Activated CD8-positive, alpha-beta memory T cell treated with anti-CD3 and anti-CD28 coated beads, Interleukin-2, amount 50 U/mL, for 24 hours (primary cell): Measurements from ENCODE around the gene SRRT.
"Not testable (repeated sequence)": the region's sequence is repeated elsewhere in the genome, so short reads cannot be mapped to it uniquely, and the experiment has no call there.

Source experiments
- DNase-seq: peaks from one replicate; pipeline ENCODE4 v3.0.0-alpha.2; 2020; ENCODE audit errors: extremely low read depth

The SRRT gene

GRCh38 chr7:100854146-100854895 lies 20.6 kb upstream of the SRRT start:
- DNase-seq = no peak

GRCh38 chr7:100854899-100855298 lies 20.0 kb upstream of the SRRT start:
- DNase-seq = not testable (repeated sequence)

DNA sequence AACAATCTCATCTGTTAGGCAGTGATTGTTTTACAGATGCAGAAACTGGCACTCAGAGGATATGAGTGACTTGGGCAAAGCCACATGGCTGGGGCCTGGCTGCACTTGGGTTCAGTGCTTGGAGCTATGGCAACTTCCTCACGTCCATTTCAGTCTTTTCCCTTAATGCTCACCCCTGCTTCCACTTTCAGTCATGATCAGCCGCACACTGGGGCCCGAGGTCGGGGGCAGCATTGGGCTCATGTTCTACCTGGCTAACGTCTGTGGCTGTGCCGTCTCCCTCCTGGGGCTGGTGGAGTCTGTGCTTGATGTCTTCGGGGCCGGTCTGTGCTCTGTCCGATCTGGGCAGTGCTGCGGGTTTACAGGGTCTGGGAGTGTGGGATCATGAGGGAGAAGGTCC lies 19.4 kb upstream of the SRRT start:
- no peak for DNase-seq

- no peak for DNase-seq
Measured at GRCh38 chr7:100856871-100857282, 18.0 kb upstream of the SRRT start.

DNA sequence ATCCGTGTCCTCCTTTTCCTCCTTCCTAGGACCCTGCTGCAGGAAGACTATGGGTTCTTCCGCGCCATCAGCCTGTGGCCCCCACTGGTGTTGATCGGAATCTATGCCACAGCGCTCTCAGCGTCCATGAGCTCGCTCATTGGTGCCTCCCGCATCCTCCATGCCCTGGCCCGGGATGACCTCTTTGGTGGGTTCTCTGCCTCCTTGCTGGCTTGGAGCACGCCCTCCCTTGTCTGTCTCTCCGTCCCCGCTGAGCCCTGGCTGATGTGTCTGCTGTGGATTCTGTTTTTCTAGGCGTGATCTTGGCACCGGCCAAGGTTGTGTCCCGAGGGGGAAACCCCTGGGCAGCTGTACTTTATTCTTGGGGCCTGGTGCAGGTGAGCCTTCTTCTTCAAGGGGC lies 15.0 kb upstream of the SRRT start:
- no peak for DNase-seq

- DNase-seq = no peak
Measured at GRCh38 chr7:100860702-100861615, 13.9 kb upstream of the SRRT start.

- DNase-seq = no peak
Measured at GRCh38 chr7:100861616-100861985, 13.3 kb upstream of the SRRT start.

DNA sequence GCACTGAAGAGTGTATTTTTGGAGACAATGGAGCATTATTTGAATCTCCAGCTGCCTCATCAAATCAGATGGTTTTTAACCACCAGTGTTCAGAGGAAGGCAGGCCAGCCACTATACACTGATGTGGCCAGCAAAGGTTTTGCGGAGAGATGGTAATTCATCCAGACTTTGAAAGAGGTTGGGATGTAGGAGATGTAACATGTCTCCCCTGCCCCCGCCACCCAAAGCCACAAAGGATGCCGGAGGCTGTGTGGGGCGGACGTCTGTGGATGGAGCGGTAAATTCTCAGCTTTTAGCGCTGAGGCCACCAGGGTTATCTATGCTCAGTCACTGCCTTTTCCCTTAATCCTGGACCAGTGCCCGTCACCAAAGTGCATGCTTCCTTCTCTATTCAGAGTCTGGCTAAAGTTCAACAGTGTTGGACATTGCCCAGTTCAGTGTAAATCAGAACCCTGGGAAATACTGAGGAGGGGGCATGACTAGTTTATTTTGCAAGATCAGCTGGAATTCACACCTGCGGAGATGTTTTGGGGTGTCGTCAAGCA lies 11.4 kb upstream of the SRRT start:
- no peak for DNase-seq

DNA sequence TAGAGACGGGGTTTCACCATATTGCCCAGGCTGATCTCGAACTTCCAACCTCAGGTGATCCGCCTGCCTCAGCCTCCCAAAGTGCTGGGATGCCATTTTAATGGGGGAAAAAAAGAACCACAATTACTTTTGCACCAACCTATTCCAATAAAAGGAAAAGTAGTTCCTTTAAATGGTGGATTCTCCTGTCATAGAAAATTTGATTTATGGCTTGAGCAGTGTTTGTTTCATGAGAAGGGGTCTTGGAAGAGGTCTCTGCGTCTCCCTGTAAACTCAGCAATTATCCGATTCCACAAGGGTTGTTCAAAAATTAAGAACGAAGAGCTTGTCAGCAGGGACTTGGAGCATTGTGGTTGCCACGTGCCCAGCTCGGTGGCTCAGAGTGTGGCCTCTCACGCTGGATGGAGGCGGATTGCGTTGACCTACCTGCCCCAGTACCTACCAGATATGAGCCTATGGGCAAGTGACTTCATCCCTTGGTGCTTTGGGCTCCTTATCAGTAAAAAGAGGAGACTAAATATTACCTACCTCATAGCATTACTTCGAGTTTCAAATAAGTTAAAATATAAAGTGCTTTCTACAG lies 10.5 kb upstream of the SRRT start:
- no peak for DNase-seq

GRCh38 chr7:100865372-100865911 lies 9.5 kb upstream of the SRRT start:
- no peak for DNase-seq

DNA sequence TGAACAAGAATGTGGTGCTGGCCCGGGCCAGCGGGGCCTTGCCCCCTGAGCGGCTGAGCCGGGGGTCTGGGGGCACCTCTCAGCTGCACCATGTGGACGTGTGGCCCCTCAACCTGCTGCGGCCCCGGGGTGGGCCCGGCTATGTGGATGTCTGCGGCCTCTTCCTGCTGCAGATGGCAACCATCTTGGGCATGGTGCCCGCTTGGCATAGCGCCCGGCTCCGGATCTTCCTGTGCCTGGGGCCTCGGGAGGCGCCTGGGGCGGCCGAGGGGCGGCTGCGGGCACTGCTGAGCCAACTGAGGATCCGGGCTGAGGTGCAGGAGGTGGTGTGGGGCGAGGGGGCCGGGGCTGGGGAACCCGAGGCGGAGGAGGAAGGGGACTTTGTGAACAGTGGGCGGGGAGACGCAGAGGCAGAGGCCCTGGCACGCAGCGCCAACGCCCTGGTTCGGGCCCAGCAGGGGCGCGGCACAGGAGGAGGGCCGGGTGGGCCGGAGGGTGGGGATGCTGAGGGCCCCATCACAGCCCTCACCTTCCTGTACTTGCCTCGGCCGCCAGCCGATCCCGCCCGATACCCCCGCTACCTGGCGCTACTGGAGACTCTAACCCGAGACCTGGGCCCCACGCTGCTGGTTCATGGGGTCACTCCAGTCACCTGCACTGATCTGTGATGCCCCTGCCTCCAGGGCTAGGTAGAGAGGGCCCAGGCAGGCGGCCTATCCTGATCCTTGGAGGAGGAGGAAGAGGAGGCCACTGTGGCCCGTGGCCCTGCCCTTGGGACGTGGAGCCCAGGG lies 8.8 kb upstream of the SRRT start:
- DNase-seq = no peak

GRCh38 chr7:100866729-100867039 lies 8.2 kb upstream of the SRRT start:
- no peak for DNase-seq

GRCh38 chr7:100867040-100867775 lies 7.7 kb upstream of the SRRT start, which contains the start of gene TRIP6:
TSS of gene TRIP6 (plus strand) at chr7:100867387. CDS start at chr7:100867498, 111 bp downstream.
- no peak for DNase-seq

DNA sequence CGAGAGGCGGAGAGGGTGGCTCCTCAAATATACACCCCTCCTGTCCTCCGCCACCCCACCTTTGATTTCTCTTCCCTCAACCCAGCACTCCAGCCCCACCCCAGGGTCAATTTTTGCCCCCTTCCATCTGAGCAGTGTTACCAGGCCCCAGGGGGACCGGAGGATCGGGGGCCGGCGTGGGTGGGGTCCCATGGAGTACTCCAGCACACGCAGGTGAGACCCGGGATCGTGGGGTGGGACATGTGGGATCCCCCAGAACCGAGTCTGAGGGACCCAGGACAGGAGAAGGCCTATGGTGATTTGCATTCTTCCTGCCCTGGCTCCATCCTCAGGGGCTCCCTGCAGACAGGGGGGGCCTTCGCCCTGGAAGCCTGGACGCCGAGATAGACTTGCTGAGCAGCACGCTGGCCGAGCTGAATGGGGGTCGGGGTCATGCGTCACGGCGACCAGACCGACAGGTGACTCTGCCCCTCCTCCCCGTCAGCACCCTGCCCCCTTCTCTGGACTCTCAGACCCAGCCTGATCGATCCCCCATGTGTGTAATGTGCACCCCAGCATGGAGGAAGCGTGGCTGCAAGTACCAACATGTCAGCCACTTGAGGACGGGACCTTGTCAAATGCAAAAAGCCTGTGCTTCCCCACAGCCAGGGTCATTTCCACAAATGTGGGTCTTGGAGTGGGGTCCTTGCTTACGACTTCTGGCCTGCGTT lies 7.0 kb upstream of the SRRT start:
- no peak for DNase-seq

GRCh38 chr7:100873599-100874299 lies 1.2 kb upstream of the SRRT start:
- no peak for DNase-seq

- no peak for DNase-seq
Measured at GRCh38 chr7:100874300-100874576, 665 bp upstream of the SRRT start.

DNA sequence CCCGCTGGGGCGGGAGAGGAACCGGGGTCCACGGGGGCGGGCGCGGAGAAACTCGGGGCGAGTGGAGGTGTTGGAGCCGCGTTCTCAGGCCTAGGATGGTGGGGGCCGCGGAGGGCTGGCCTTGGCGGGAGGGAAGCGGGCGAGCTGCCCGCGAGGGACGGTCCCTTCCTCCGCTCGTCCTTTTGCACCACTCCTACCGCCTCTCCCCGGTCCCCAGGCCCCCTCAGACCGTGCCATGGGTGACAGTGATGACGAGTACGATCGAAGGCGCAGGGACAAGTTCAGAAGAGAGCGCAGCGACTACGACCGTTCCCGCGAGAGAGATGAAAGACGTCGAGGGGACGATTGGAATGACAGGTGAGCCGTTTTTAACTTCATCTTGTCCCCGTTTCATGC lies 451 bp downstream of the SRRT start:
- no peak for DNase-seq

DNA sequence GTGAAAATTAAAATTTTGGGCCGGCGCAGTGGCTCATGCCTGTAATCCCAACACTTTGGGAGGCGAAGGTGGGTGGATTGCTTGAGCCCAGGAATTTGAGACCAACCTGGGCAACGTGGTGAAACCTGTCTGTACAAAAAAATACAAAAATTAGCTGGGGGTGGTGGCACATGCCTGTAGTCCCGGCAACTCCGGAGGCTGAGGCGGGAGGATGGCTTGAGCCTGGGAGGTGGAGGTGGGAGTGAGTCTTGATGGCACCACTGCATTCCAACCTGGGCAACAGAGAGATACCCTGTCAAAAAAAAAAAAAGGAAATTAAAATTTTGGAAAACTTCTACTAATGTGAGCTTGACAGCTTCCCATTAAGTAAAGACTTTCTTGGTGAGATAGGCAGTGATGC lies 3.1 kb downstream of the SRRT start:
- DNase-seq = no peak

DNA sequence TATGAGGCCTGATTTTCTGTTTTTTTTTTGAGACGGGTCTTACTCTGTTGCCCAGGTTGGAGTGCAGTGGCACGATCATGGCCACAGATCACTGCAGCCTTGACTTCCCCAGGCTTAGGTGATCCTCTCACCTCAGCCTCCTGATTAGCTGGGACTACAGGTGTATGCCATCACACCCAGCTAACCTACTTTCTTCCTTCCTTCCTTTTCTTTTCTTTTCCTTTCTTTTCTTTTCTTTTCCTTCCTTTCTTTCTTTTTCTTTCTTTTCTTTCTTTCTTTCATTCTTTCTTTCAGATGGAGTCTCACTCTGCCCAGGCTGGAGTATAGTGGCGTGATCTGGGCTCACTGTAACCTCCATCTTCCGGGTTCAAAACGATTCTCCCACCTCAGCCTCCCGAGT lies 3.8 kb downstream of the SRRT start:
- DNase-seq = no peak
